Activated B cell treated with CpG ODN at 0.5 μM for 24 hours (primary cell): ENCODE measurements around the gene PHLDA1. TPM values are rescaled to one million over a fixed set of nuclear protein-coding genes. Genes with fewer than 3 reads are reported as not detected.

Source experiments
- ATAC-seq: fragments of 200-7000 bp; cut with Tn5 transposase; one replicate; pipeline ENCODE4 v1.10.0; 2021; ENCODE audit warnings: low read depth, mild to moderate bottlenecking, moderate library complexity
- CTCF ChIA-PET: fragments of 350-600 bp; sonication (Branson Sonifier 250); formaldehyde crosslinking; loops from one replicate; lab custom pipeline; 2021; ENCODE audit warnings: antibody characterized with exemption; lab: Charles Lee
- POLR2A ChIA-PET: fragments of 350-600 bp; sonication (Branson Sonifier 250); formaldehyde crosslinking; loops from one replicate; lab custom pipeline; 2021; ENCODE audit warnings: antibody characterized with exemption; lab: Charles Lee
- DNase-seq: peaks from one replicate; pipeline ENCODE4 v3.0.0; 2022
- H3K27ac Mint-ChIP-seq: one replicate; pipeline ENCODE4 v1.8.0; 2020; ENCODE audit warnings: mixed read lengths
- H3K27me3 Mint-ChIP-seq: one replicate; pipeline ENCODE4 v1.8.0; 2021; ENCODE audit warnings: mixed read lengths
- H3K36me3 Mint-ChIP-seq: one replicate; pipeline ENCODE4 v1.8.0; 2021; ENCODE audit warnings: low read depth, mixed read lengths
- H3K4me1 Mint-ChIP-seq: one replicate; pipeline ENCODE4 v1.8.0; 2021; ENCODE audit warnings: mixed read lengths
- H3K4me3 Mint-ChIP-seq: one replicate; pipeline ENCODE4 v1.8.0; 2020; ENCODE audit warnings: mild to moderate bottlenecking, mixed read lengths
- H3K9me3 Mint-ChIP-seq: one replicate; pipeline ENCODE4 v1.8.0; 2020; ENCODE audit warnings: mixed read lengths
- intact Hi-C: fragments of 100-400 bp; cut with micrococcal nuclease; formaldehyde crosslinking; loops from one replicate; pipeline ENCODE4 v1.15.1; 2024
- total RNA-seq: library from RNA; stranded (reverse); gene quantifications from 2 replicates; pipeline ENCODE4 v1.2.3, GENCODE V29; 2022
- TF ChIP-seq, protein P1 (sequence below): fragments of 200-600 bp; IDR thresholded peaks from one replicate; pipeline ENCODE4 v1.8.0; 2022; ENCODE audit warnings: antibody characterized with exemption, mild to moderate bottlenecking

Gene PHLDA1
- total RNA-seq, 1 donor from 2014 or later: 1.1 TPM

DNA sequence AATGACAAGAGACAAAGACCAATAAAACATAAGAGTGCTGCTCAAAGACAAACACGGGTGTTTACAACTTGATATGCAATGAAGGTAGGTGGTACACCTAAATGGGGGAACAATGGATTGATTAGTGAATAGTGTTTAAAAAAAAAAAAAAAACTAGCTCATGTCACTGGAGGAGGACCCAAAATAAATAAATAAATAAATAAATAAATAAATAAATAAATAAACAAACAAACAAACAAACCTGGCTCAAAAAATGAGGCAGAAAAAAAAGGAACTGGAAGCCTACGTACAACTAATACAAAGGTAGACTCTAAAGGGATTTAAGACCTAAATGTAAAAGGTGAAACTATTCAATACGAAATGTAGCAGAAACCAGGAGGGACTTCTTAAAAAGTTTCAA, 34.3 kb upstream of the PHLDA1 start:
- Mint-ChIP-seq H3K4me3 (no peak overlapping the region), H3K9me3 (peaks cover 11% of the 10 kb centered on the region), H3K27ac (no peak overlapping the region), H3K4me1 (peaks cover 17% of the 10 kb centered on the region), H3K27me3 (no peaks in the 10 kb centered on the region), H3K36me3 (peaks cover 96% of the 10 kb centered on the region)
- DNase-seq: no peak
- POLR2A ChIA-PET: interaction anchor here (0.6 kb wide), 1 partner anchor 523 kb away, joined by 3 read pairs; no protein-coding TSS in a partner anchor
- ATAC-seq: no peak
- CTCF ChIA-PET: no interaction called here
- intact Hi-C loops: no loop called here
- TF ChIP-seq, protein P1, sequence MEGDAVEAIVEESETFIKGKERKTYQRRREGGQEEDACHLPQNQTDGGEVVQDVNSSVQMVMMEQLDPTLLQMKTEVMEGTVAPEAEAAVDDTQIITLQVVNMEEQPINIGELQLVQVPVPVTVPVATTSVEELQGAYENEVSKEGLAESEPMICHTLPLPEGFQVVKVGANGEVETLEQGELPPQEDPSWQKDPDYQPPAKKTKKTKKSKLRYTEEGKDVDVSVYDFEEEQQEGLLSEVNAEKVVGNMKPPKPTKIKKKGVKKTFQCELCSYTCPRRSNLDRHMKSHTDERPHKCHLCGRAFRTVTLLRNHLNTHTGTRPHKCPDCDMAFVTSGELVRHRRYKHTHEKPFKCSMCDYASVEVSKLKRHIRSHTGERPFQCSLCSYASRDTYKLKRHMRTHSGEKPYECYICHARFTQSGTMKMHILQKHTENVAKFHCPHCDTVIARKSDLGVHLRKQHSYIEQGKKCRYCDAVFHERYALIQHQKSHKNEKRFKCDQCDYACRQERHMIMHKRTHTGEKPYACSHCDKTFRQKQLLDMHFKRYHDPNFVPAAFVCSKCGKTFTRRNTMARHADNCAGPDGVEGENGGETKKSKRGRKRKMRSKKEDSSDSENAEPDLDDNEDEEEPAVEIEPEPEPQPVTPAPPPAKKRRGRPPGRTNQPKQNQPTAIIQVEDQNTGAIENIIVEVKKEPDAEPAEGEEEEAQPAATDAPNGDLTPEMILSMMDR: no peak

DNA sequence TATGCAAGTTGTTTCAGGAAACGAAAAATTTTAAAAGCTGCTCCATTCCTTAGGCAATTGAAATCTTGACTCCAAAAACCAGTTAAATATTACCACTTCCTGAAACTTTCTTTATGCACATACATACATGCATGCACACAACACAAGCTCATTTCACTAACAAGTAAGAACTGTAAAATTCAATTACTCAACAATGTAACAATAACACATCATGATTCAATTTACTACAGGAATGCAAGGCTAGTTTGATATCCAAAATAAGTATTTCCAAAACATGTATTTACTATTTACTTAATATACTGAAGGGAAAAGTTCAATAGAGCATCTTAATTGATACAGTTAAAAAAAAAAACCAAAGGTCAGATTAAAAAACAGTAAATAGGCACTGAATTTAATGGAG, 33.3 kb upstream of the PHLDA1 start:
- DNase-seq: no peak
- CTCF ChIA-PET: interaction anchor here (0.7 kb wide), 1 partner anchor 315 kb away, joined by 3 read pairs; no protein-coding TSS in a partner anchor
- Mint-ChIP-seq H3K4me3 (no peak overlapping the region), H3K4me1 (peaks cover 16% of the 10 kb centered on the region), H3K36me3 (peaks cover 95% of the 10 kb centered on the region), H3K27me3 (no peaks in the 10 kb centered on the region), H3K9me3 (peaks cover 11% of the 10 kb centered on the region), H3K27ac (no peak overlapping the region)
- intact Hi-C loops: no loop called here
- no peak for ATAC-seq
- POLR2A ChIA-PET: no interaction called here
- TF ChIP-seq, protein P1: no peak

DNA sequence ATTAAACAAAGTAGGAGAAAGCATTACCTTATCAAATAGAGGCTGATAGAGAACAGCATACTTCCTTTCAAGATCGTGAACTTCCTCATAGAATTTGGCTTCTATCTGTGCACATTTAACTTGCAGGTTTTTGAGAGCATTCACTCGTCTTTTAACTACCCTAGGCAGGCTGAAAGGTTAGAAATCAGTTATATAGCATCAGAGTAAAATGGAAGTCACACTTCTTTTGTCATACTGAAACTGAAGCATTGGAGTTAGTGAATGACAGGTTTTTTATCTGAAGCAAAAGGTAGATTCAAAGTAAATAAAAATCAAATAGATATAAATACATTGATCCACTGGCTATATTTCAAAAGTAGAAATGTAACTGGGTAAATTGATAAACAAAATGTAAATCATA, 28.5 kb upstream of the PHLDA1 start:
- ATAC-seq (no peak), DNase-seq (no peak)
- no peaks in the 10 kb centered on the region for H3K27me3 Mint-ChIP-seq
- ChIA-PET CTCF (no interaction called here), POLR2A (no interaction called here)
- H3K9me3 Mint-ChIP-seq: peaks cover 5% of the 10 kb centered on the region
- intact Hi-C loops: no loop called here
- peaks cover 89% of the 10 kb centered on the region for H3K36me3 Mint-ChIP-seq
- TF ChIP-seq, protein P1: no peak
- H3K4me1 Mint-ChIP-seq: peaks cover 5% of the 10 kb centered on the region
- no peak overlapping the region for H3K4me3 Mint-ChIP-seq
- H3K27ac Mint-ChIP-seq: no peak overlapping the region

DNA sequence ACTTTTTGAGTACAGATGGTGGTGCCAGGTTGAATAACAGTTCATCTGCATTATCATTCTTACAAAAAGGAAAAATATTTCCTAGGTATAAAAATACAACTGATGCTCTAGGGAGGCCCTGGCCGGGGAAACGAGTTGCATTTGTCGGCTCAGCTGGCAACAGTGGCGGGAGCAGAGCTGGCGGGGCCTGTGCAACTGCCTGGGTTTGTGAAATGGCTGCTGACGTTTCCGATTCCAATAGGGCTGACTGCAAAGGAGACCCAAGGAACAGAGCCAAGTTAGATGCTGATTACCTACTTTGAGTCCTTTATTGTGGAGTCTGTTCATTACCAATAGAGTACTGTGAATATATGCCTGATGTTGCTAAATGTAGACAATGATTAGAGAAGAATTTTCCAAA, 25.8 kb upstream of the PHLDA1 start:
- intact Hi-C loops: no loop called here
- H3K36me3 Mint-ChIP-seq: peaks cover 86% of the 10 kb centered on the region

DNA sequence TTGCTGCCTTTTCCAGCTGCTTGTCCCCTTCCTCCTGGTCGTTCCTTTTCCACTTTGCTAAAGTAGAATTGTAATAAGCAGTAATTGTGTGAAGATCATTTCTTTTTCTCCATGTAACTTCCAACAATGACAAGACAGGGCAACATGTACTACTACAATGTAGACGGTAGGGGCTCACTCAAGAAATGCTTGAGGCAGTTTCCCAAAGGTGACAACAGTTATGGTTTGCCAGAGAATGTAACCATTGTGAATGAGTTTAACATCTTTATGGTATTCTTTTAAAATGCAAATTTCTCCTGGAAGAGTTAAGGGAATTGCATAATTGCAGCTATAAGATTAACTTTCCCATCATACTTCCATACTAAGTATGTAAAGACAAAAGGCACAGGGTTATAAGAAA, 23.8 kb upstream of the PHLDA1 start:
- intact Hi-C loops: no loop called here
- TF ChIP-seq, protein P1: no peak
- Mint-ChIP-seq H3K4me1 (peaks cover under 1% of the 10 kb centered on the region), H3K4me3 (no peak overlapping the region), H3K9me3 (no peaks in the 10 kb centered on the region), H3K27me3 (no peaks in the 10 kb centered on the region), H3K27ac (no peak overlapping the region), H3K36me3 (peaks cover 82% of the 10 kb centered on the region)
- DNase-seq (no peak), ATAC-seq (no peak)
- ChIA-PET CTCF (no interaction called here), POLR2A (no interaction called here)

More for the DNA sequence above, 25.8 kb upstream of the PHLDA1 start:
- ATAC-seq: no peak
- H3K9me3 Mint-ChIP-seq: no peaks in the 10 kb centered on the region
- TF ChIP-seq, protein P1: no peak
- H3K27ac Mint-ChIP-seq: no peak overlapping the region
- no peaks in the 10 kb centered on the region for H3K27me3 Mint-ChIP-seq
- peaks cover 2% of the 10 kb centered on the region for H3K4me1 Mint-ChIP-seq
- no peak overlapping the region for H3K4me3 Mint-ChIP-seq
- ChIA-PET POLR2A (interaction anchor here (0.5 kb wide), 1 partner anchor 399 kb away, joined by 3 read pairs; no protein-coding TSS in a partner anchor), CTCF (no interaction called here)
- no peak for DNase-seq
